ENCODE data around the gene UBASH3A.

The UBASH3A gene

DNA sequence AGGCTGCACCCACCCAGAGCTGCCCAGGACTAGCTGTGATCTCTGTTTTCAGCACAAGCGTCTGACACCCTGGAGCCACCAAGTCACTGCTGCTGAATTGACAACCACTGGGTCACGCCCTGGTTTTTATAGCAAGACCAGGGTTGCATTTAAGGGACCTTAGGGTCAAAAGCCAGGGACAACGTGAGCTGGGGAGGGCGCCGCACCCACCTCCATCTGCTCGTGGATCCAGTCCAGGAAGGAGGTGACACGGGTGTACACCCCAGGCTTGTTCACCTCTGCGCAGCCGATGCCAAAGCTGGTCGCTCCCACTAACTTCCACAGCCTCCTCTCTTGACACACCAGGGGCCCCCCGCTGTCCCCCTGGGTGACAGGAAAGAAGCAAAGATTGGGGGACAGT lies 28.2 kb upstream of the UBASH3A start:
- no peak for DNase-seq

GRCh38 chr21:42375966-42376337 lies 27.8 kb upstream of the UBASH3A start:
- no peak for DNase-seq

DNA sequence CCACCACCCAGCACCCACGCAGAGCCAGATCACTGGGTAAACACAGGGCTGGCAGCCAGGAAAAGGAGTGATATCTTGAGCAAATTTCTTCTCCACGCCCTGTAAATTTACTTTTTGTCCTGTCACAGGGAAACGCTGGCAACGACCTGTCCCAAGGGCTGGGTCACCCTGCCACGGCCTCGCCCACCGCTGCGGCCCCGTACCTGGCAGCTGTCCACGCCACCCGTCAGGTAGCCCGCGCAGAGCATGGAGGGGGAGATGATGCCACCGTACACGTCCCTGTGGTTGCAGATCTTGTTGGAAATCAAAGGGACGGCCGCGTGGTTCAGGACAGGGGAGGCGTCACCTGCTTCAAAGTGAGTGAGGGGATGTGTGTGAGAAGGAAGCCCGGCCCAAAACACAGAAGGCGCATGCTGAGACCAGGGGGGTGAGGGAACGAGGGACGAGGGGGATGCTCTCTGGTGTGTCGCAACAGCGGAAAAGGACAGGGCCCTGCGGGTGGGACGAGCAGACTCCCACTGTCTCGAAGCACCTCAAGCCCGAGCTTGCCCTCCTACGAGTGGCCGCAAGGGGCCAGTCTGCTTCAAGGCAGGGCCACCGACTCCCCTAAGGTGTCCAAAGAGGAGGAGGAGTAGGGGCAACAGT lies 27.2 kb upstream of the UBASH3A start:
- DNase-seq = no peak

- DNase-seq = no peak
Measured at GRCh38 chr21:42377211-42377950, 26.3 kb upstream of the UBASH3A start.

GRCh38 chr21:42377951-42378340 lies 25.8 kb upstream of the UBASH3A start:
- DNase-seq = no peak

- DNase-seq = no peak
Measured at GRCh38 chr21:42378418-42378817, 25.3 kb upstream of the UBASH3A start.

GRCh38 chr21:42379426-42380215 lies 24.1 kb upstream of the UBASH3A start:
- DNase-seq = peak in 3 of 4 experiments; percentile 29 to 52 (median 35)

DNA sequence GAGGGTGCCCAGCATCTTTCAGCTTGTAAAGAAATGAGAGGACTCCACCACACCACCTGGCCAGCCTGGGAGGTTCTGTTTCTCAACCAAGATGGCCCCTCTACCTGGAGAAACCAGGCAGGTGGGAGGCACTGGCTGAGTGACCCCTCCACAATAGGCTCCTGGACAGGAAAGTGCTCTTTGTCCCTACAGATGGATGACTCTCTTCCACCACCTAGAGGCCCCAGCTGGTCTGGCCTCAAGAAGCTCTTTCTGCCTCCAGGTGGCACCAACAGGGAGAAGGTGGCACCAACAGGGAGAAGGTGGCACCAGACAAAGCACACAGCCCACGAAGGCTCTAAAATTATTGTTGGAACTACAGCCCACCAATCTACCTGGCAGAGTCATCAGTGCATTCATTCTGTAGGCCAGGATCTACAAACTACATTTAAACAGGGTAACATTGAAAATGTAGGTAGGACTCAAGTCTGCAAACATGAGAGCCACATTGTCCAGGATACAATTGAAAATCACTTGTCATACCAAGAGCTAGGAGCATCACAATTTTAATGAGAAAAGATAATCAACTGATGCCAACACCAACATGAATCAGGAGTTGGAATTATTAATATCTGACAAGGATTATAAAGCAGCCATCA lies 22.2 kb upstream of the UBASH3A start:
- DNase-seq = peak; percentile 45 to 69 (median 60)

- no peak for DNase-seq
Measured at GRCh38 chr21:42382915-42383314, 20.8 kb upstream of the UBASH3A start.

DNA sequence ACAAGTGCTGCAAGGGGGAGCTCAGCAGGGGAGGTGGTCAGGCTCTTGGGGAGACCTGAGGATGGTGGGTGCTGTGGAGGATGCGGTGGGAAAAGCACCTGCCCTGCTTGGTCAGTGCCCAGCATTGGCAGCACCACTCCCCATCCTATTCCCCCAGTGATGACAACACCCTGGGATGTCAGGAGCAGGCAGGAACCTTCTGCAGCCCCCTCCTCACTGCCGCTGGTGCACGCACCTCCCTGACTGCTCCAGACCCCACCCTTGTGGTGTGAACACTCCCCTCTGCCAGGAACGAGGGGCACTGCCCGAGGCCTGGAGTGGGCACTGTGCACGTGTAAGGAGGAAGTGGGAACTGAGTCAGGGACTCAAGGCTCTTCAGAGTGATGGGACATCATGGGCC lies 20.4 kb upstream of the UBASH3A start:
- no peak for DNase-seq

- DNase-seq = no peak
Measured at GRCh38 chr21:42384156-42384945, 19.4 kb upstream of the UBASH3A start.

- peak in 3 of 4 experiments; percentile 30 to 51 (median 47) for DNase-seq
Measured at GRCh38 chr21:42384989-42385388, 18.7 kb upstream of the UBASH3A start.

DNA sequence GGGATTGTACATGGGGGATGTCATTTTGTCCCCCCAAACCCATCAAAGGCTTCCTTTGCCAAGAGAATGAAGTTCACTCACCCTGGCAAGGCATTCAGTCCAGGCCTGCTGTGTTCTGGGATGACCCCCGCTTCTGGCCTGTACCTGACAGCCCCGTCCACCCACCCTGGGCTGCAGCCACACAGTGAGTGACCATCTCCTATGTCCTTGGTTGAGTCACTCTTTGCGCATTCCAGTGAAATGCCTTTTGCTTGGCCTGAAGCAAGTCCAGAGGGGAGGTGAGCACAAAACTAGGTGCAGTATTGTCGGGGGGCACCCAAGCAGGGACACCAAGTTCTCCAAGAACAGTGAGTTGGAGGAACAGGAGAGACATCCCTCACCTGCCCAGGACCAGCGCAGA lies 18.1 kb upstream of the UBASH3A start:
- DNase-seq = no peak

DNA sequence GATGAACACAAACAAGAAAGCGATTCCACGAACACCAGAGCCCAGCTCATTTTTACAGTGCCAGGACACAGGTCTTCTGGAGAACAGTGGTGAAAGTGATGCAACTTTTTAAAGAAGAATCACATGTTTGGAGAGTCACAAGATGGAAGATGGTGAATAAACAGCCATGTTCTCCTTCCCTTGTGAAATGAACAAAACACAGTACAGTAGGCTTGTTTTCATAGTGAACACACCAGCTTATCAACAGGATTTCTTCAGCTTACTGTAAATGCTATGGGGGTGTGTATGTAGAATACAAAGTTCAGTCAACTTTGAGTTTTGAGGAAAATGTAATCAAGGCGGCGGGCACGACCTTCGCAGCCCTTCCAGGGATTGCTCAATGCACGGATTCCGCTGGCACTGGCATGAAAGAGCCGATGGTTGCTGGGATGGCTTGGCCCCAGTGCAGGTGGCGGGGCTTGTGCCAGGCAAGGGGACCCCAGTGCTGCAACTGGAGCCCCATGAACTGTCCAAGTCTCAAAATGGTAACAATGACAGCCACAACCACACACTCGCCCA lies 17.6 kb upstream of the UBASH3A start:
- DNase-seq = peak in 2 of 4 experiments; percentile 38 to 45

DNA sequence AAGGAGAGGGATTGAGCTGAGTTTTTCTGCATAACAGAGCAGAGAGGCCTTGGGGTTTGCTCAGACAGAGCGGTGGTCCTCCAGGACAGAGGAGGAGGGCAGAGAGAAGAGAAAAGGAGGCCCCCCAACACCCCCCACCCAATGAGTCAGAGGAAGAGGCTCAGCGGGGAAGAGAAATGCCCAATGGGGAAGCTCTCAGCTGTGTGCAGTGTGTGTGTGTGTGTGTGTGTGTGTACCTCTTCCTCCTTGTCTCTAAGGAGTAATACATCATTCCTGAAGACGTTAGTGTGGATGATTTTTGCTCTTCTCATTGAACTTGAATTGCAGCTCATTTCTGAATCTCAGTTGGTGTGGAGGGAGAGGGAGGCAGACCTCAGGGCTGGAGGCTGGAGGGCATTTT lies 16.5 kb upstream of the UBASH3A start:
- peak; percentile 48 to 77 (median 60) for DNase-seq

DNA sequence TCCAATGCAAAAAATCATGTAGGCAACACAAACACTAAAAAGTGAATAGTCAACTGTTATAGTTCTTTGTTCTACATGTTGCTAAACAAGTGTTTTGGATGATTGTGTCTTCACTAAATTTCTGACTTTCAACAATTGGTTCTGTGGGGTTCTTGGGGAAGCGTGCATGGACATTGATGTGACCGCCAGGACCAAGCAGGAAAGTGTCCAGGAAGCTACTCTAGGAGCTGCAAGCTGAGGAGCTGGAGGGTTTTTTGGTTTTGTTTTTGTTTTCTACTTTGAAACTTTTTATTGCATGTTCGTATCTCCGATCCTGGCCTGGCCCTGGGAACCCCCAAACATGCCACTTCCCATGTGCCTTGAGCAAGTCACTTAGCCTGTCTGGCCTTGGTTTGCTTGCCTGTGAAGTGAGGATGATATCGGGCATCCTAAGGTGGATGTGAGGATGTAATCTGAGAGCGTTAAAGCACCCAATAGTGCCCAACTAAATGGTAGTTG lies 15.8 kb upstream of the UBASH3A start:
- no peak for DNase-seq

DNA sequence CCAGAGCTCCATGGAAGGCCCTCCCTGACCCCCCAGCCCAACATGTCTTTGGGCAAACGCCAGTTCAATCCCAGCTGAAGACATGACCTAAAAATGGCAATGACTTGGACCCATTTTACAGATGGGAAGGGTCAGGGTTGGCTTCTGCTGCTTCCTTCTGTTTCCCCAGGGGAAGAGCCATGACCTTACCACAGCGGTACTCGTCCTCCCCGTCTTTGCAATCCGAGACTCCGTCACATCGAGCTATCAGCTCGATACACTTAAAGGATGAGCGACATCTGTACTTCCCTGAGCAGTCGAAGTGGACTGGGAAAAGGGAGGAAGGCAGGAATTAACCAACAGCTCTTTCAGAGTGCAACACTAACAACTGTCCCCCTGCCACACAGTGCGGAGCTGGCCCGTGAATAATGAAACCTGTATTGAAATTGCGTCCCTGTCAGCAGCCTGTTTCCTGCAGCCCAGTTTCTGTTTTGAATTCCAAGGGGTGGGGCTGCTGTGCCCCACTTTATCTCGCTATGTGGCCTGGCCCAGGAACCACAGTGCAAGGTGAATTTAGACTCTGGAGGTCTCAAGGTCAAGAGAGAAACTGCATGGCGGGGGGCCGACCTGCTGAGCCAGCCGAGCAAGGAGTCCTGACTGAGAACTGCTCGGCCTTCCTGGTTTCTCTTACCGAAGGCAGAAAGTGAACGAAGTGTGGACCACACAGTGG lies 14.8 kb upstream of the UBASH3A start:
- DNase-seq = no peak

DNA sequence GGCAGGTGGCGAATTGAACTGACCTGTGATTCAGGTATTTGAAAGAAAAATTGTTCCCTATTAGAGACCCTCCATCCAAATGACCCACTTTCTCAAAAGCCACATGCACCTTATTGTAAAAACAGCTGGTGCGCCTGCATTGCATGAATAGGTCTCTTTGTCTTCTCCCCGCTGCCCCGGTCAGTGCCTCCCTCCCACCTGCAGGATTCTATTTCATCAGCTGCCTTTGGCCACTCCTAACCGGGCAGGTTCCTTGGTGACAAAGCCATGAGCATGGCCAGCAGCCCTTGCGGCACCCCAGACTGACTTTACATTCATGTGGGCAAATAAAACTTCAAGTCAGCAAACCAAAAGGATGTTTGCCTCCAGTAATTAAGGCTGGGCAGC lies 14.3 kb upstream of the UBASH3A start:
- DNase-seq = no peak

DNA sequence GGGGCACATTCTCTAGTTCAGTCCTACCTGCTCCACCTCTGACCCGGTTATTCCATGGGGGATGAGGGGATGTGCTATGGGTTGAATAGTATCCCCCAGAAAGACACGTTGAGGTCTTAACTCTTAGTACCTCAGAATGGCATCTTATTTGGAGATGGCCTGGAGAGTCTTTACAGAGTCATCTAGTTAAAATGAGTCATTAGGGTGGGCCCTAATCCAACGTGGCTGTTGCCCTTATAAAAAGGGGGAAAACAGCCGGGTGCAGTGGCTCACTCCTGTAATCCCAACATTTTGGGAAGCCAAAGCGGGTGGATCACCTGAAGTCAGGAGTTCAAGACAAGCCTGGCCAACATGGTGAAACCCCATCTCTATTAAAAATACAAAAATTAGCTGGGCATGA lies 13.5 kb upstream of the UBASH3A start:
- DNase-seq = no peak

DNA sequence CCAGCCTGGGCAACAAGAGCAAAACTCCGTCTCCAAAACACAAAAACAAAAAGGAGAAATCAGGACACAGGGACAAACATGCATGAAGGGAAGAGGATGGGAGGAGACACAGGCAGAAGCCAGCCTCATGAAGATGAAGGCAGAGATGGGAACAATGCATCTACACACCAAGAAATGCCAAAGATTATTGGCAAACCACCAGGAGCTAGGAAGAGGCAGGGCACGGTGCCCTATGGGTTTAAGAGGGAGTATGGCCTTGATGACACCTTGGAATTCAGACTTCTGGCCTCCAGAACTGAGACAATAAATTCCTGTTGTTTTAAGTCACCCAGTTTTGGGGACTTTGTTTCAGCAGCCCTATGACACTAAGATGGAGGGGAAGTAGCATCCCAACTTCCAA lies 13.0 kb upstream of the UBASH3A start:
- no peak for DNase-seq

GRCh38 chr21:42391297-42391696 lies 12.4 kb upstream of the UBASH3A start:
- no peak for DNase-seq

Measured in suppressor macrophage (primary cell).